Measurements from ENCODE around the gene KLHL36.

Gene KLHL36

DNA sequence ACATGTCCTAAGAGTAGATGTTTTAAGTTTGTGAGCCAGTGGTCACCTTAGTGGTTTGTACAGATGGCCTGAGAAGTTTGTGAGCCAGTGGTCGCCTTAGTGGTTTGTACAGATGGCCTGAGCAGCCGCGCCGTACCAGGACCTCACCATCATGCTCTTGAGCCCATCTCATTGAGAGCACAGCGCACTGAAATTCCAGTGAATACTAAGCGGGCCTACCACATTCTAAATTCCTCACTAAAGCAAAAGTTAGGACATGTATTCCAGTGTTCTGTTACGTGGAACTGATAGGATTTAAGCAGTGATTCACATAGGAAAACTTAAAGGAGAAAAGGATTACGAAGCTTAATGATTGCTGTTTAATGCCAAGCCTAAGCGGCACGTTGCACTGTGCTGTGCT lies 55.4 kb downstream of the KLHL36 start:
- no peak overlapping the region for H3K27ac ChIP-seq
- TF ChIP-seq, protein P1, sequence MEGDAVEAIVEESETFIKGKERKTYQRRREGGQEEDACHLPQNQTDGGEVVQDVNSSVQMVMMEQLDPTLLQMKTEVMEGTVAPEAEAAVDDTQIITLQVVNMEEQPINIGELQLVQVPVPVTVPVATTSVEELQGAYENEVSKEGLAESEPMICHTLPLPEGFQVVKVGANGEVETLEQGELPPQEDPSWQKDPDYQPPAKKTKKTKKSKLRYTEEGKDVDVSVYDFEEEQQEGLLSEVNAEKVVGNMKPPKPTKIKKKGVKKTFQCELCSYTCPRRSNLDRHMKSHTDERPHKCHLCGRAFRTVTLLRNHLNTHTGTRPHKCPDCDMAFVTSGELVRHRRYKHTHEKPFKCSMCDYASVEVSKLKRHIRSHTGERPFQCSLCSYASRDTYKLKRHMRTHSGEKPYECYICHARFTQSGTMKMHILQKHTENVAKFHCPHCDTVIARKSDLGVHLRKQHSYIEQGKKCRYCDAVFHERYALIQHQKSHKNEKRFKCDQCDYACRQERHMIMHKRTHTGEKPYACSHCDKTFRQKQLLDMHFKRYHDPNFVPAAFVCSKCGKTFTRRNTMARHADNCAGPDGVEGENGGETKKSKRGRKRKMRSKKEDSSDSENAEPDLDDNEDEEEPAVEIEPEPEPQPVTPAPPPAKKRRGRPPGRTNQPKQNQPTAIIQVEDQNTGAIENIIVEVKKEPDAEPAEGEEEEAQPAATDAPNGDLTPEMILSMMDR (IDR thresholded peaks at IDR 0.05), result no peak
- no peak for TF ChIP-seq ZFX (IDR thresholded peaks at IDR 0.05; ENCODE audit: borderline replicate concordance)

DNA sequence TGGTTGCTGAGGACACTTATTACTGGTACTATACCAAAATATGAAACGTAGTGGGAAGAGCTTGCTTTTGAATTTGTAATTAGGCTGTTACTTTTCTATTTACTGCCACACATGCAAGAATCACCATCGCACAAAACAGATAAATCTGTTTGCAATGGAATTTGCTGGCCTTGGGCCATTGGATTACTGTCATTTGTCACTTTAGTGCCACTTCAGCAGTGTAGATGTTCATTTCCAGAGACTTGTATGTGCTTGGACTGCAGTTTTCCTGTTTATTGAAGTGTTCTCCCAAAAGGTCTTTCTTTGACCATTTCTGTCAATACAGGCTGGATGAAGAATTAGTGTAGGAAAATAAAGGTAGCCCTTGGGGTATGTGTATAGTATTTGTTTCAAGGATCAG lies 55.9 kb downstream of the KLHL36 start:
- no peak overlapping the region for H3K27ac ChIP-seq
- TF ChIP-seq, protein P1 (IDR thresholded peaks at IDR 0.05), result no peak
- TF ChIP-seq ZFX (IDR thresholded peaks at IDR 0.05; ENCODE audit: borderline replicate concordance), result no peak

DNA sequence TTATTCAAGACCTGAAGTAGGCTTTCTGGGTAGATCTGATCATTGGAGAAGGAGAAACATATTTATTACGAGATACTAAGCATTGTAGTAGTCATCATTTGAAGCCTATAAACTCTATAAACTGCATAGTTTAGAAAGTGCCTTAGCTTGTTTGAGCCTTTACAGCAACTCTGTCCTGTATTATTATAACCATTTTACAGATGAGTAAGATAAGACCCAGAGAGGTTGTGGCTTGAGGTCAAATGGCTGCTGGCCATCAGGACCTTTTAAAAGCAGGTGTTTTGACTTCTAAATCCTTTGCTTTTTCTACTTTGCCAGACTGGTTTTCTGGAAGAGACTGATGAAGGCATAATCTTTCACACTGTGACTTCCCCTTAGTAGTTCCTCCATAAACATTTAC lies 58.5 kb downstream of the KLHL36 start:
- no peak overlapping the region for H3K27ac ChIP-seq
- TF ChIP-seq ZFX (IDR thresholded peaks at IDR 0.05; ENCODE audit: borderline replicate concordance), result no peak
- TF ChIP-seq, protein P1 (IDR thresholded peaks at IDR 0.05), result no peak

DNA sequence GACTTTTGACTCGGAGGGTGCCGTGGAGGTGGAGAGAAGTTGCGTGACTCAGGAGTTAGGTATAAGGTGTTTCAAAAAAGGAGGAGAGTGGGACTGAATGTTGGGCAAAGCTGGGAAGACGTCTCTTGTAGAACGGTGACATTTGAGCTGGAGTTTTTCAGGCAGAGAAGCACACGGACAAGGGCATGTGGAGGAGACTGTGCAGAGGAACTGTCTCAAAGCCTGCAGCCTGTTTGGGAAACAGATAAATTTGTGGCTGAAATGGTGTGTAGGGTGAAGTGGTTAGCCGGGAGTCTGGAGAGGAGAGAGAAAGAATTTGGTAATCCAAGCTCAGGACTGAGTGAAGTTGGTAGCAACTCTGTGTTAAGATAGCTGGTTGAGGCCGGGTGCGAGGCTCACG lies 61.3 kb downstream of the KLHL36 start:
- H3K27ac ChIP-seq, result no peak overlapping the region
- no peak for TF ChIP-seq ZFX (IDR thresholded peaks at IDR 0.05; ENCODE audit: borderline replicate concordance)

DNA sequence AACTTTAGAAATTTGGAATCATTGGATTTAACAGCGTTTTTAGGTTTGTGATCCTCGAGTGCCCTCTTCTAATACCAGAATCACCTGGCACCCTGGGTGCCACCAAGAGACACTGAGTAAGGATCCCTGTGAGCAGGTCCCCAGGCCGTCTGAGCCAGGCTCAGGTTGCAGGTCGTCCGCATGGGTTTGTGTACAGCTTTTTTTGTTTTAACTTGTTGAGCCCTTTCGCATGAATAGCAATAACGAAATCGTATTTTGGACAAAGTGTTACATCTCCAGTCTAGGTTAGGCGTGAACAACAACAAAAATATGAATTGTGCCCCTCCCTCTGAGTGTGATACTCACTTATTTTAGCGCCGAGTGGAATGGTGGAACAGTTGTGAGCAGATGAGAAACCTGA lies 62.4 kb downstream of the KLHL36 start:
- H3K27ac ChIP-seq, result no peak overlapping the region
- TF ChIP-seq, protein P1 (IDR thresholded peaks at IDR 0.05), result no peak
